HFF-Myc (cell line): Measurements from ENCODE around the gene EFNB2.

Experiments used
- DNase-seq: peaks from one replicate; pipeline ENCODE4 v3.0.0-alpha.2; 2011; ENCODE audit warnings: low read depth; ENCODE audit errors: extremely low read depth
- H3K4me3 ChIP-seq: replicated peaks from 2 replicates; pipeline ENCODE4 v1.5.1; 2011; ENCODE audit warnings: low read depth, mild to moderate bottlenecking, control low read depth, low read length
- CTCF ChIP-seq: IDR thresholded peaks from 2 replicates; pipeline ENCODE4 v1.5.1; 2012; ENCODE audit warnings: mild to moderate bottlenecking, low read depth, low read length, control low read depth; ENCODE audit errors: missing control alignments

The EFNB2 gene

GRCh38 chr13:106513025-106513983 is 22.2 kb downstream of the EFNB2 start:
- no peak for DNase-seq
- TF ChIP-seq CTCF: no peak
- H3K4me3 ChIP-seq: no peak overlapping the region

- DNase-seq: no peak
Measured at GRCh38 chr13:106507560-106508274, 27.7 kb downstream of the EFNB2 start.

GRCh38 chr13:106506286-106506685 is 29.2 kb downstream of the EFNB2 start:
- no peak for TF ChIP-seq CTCF
- no peak overlapping the region for H3K4me3 ChIP-seq
- DNase-seq: no peak

More at GRCh38 chr13:106507560-106508274, 27.7 kb downstream of the EFNB2 start:
- no peak for TF ChIP-seq CTCF
- no peak overlapping the region for H3K4me3 ChIP-seq

GRCh38 chr13:106505732-106506131 is 29.7 kb downstream of the EFNB2 start:
- no peak for DNase-seq
- TF ChIP-seq CTCF: no peak

GRCh38 chr13:106505295-106505694 is 30.2 kb downstream of the EFNB2 start:
- no peak for TF ChIP-seq CTCF
- no peak overlapping the region for H3K4me3 ChIP-seq
- no peak for DNase-seq

More at GRCh38 chr13:106505732-106506131, 29.7 kb downstream of the EFNB2 start:
- no peak overlapping the region for H3K4me3 ChIP-seq

GRCh38 chr13:106503730-106504453 is 31.6 kb downstream of the EFNB2 start:
- H3K4me3 ChIP-seq: no peak overlapping the region

More at GRCh38 chr13:106503730-106504453, 31.6 kb downstream of the EFNB2 start:
- TF ChIP-seq CTCF: no peak
- no peak for DNase-seq
